ENCODE data around the gene ASTN2. TPM values are rescaled to one million over a fixed set of nuclear protein-coding genes. Genes with fewer than 3 reads are reported as not detected.

ASTN2 gene
- total and polyA plus RNA-seq, 4 donors = 0.57 to 2.9 (median 1.4) TPM

- Histone ChIP-seq H3K27ac (ENCODE audit: low read depth in 1 of 2, low read length in 2 of 2) (no peak overlapping the region), H3K9ac (ENCODE audit: low read depth in 1 of 2, low read length in 2 of 2) (no peak overlapping the region), H3K36me3 (ENCODE audit: control insufficient read depth in 4 of 4, insufficient read depth in 3 of 4, low read depth in 1 of 4, low read length in 3 of 4) (no peaks in the 10 kb centered on the region), H3K27me3 (ENCODE audit: control insufficient read depth in 4 of 4, insufficient read depth in 4 of 4, low read length in 3 of 4) (peaks cover 0 to 2% (median 0%) of the 10 kb centered on the region in 4 donors), H3K9me3 (ENCODE audit: control insufficient read depth in 4 of 4, low read length in 3 of 4) (no peaks in the 10 kb centered on the region), H3K4me3 (ENCODE audit: low read depth in 1 of 3, low read length in 3 of 3) (no peak overlapping the region), H3K4me1 (ENCODE audit: control insufficient read depth in 4 of 4, insufficient read depth in 4 of 4, low read length in 3 of 4) (no peaks in the 10 kb centered on the region)
- WGBS = 37% methylated on average over 2 of the region's 2 CpGs
- no peak for DNase-seq (ENCODE audit: low spot score)
- TF ChIP-seq HNF4G (IDR thresholded peaks at IDR 0.05) (no peak), HNF4A (conservative IDR thresholded peaks at IDR 0.05) (no peak)
- TF ChIP-seq, protein P1, sequence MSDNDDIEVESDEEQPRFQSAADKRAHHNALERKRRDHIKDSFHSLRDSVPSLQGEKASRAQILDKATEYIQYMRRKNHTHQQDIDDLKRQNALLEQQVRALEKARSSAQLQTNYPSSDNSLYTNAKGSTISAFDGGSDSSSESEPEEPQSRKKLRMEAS (IDR thresholded peaks at IDR 0.05) = no peak
- TF ChIP-seq, protein P2, sequence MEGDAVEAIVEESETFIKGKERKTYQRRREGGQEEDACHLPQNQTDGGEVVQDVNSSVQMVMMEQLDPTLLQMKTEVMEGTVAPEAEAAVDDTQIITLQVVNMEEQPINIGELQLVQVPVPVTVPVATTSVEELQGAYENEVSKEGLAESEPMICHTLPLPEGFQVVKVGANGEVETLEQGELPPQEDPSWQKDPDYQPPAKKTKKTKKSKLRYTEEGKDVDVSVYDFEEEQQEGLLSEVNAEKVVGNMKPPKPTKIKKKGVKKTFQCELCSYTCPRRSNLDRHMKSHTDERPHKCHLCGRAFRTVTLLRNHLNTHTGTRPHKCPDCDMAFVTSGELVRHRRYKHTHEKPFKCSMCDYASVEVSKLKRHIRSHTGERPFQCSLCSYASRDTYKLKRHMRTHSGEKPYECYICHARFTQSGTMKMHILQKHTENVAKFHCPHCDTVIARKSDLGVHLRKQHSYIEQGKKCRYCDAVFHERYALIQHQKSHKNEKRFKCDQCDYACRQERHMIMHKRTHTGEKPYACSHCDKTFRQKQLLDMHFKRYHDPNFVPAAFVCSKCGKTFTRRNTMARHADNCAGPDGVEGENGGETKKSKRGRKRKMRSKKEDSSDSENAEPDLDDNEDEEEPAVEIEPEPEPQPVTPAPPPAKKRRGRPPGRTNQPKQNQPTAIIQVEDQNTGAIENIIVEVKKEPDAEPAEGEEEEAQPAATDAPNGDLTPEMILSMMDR (IDR thresholded peaks at IDR 0.05; ENCODE audit: low read depth, low read length, missing input control) = no peak
- TF ChIP-seq, protein P3, sequence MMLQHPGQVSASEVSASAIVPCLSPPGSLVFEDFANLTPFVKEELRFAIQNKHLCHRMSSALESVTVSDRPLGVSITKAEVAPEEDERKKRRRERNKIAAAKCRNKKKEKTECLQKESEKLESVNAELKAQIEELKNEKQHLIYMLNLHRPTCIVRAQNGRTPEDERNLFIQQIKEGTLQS (IDR thresholded peaks at IDR 0.05) = no peak
Observed at GRCh38 chr9:117028103-117028858, 386.6 kb downstream of the ASTN2 start.

DNA sequence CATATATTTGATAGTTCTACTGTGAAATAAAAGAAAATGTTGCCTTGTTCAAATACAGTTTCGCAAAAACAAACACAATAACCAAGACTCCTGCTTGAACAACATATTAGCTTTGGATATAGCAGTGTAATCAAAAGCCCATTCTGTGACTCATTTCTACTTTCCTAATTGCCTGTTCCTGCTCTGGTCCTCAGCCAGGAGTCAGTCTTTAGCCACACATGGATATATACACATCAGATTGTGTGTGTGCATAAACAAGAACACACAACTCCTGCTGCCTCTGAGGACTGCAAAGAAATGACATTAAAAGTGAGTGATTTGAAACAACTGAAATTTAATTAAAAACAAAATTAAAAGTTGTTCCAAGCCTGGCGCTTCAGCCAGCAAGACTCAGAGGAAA is 393.0 kb downstream of the ASTN2 start:
- no peaks in the 10 kb centered on the region for H3K36me3 ChIP-seq (ENCODE audit: control insufficient read depth in 4 of 4, insufficient read depth in 3 of 4, low read depth in 1 of 4, low read length in 3 of 4)
- TF ChIP-seq, protein P1 (IDR thresholded peaks at IDR 0.05) = no peak
- no peak for TF ChIP-seq EGR1 (IDR thresholded peaks at IDR 0.05; ENCODE audit: low read depth in 2 of 2)
- TF ChIP-seq, protein P4, sequence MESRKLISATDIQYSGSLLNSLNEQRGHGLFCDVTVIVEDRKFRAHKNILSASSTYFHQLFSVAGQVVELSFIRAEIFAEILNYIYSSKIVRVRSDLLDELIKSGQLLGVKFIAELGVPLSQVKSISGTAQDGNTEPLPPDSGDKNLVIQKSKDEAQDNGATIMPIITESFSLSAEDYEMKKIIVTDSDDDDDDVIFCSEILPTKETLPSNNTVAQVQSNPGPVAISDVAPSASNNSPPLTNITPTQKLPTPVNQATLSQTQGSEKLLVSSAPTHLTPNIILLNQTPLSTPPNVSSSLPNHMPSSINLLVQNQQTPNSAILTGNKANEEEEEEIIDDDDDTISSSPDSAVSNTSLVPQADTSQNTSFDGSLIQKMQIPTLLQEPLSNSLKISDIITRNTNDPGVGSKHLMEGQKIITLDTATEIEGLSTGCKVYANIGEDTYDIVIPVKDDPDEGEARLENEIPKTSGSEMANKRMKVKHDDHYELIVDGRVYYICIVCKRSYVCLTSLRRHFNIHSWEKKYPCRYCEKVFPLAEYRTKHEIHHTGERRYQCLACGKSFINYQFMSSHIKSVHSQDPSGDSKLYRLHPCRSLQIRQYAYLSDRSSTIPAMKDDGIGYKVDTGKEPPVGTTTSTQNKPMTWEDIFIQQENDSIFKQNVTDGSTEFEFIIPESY (IDR thresholded peaks at IDR 0.05) = no peak
- TF ChIP-seq, protein P2 (IDR thresholded peaks at IDR 0.05; ENCODE audit: low read depth, low read length, missing input control) = no peak
- DNase-seq (ENCODE audit: low spot score) = no peak
- H3K27me3 ChIP-seq (ENCODE audit: control insufficient read depth in 4 of 4, insufficient read depth in 4 of 4, low read length in 3 of 4) = no peaks in the 10 kb centered on the region
- 78% methylated on average over 2 of the region's 2 CpGs for WGBS
- H3K4me1 ChIP-seq (ENCODE audit: control insufficient read depth in 4 of 4, insufficient read depth in 4 of 4, low read length in 3 of 4) = no peaks in the 10 kb centered on the region
- no peak overlapping the region for H3K4me3 ChIP-seq (ENCODE audit: low read depth in 1 of 3, low read length in 3 of 3)
- no peak overlapping the region for H3K27ac ChIP-seq (ENCODE audit: low read depth in 1 of 2, low read length in 2 of 2)
- H3K9ac ChIP-seq (ENCODE audit: low read depth in 1 of 2, low read length in 2 of 2) = no peak overlapping the region
- H3K9me3 ChIP-seq (ENCODE audit: control insufficient read depth in 4 of 4, low read length in 3 of 4) = no peaks in the 10 kb centered on the region

All from liver (tissue), 9 donors.